ENCODE measurements around the gene TIMP2.

- TF ChIP-seq EZH2 (IDR thresholded peaks at IDR 0.05; ENCODE audit: insufficient read depth, poor library complexity, severe bottlenecking) (no peak), EZH2phosphoT487 (IDR thresholded peaks at IDR 0.05; ENCODE audit: insufficient read depth, low read depth) (no peak)
Observed at GRCh38 chr17:78946131-78946530, 20.9 kb upstream of the TIMP2 start.

Data from GM23248 (cell line).